SK-N-MC (cell line): ENCODE data around the gene BCAT1.

Experiments
- EZH2 ChIP-seq: fragments of 200-600 bp; sonication (generic); IDR thresholded peaks from one replicate; pipeline ENCODE4 v1.6.1; 2017; ENCODE audit warnings: antibody characterized with exemption
- FOXP2 ChIP-seq: optimal IDR thresholded peaks from 2 replicates; pipeline ENCODE3; 2011; ENCODE audit warnings: mild to moderate bottlenecking, moderate library complexity; ENCODE audit not compliant: insufficient read depth; ENCODE audit errors: extremely low read length, control extremely low read depth
- POLR2AphosphoS5 ChIP-seq: IDR thresholded peaks from 2 replicates; pipeline ENCODE4 v1.6.1; 2012; ENCODE audit warnings: mild to moderate bottlenecking, low read depth, low read length, borderline replicate concordance

DNA sequence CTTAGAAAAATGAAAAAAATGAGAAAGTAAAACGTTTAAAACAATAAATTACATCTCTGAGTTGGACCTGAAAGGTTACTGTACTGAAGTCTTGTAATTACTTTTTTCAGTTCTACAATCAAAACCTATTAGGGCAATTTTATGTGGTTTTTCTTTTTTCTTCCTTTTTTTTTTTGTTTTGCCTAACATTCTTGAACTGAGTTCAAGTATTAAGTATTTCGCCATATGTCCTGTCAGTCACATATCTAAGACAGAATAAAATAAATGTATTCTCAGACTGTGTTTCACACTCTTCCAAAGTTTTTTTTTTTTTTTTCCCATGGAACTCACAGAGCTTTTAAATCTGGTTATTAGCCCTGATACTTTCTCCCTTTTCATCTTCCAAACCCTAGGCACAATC lies 172.0 kb downstream of the BCAT1 start:
- no peak for TF ChIP-seq FOXP2
- no peak for TF ChIP-seq EZH2
- TF ChIP-seq POLR2AphosphoS5, result no peak
